HL-60 (cell line): ENCODE measurements around the gene KLHL40.

ENCODE experiments used
- CTCF ChIP-seq: IDR thresholded peaks from one replicate; pipeline ENCODE4 v1.5.1; 2011; ENCODE audit warnings: low read length, control low read depth, inconsistent platforms; ENCODE audit not compliant: insufficient read depth
- POLR2AphosphoS5 ChIP-seq: IDR thresholded peaks from 2 replicates; pipeline ENCODE4 v1.6.1; 2012; ENCODE audit warnings: low read depth
- REST ChIP-seq: IDR thresholded peaks from 2 replicates; pipeline ENCODE4 v1.6.1; 2012; ENCODE audit warnings: low read depth; ENCODE audit not compliant: insufficient replicate concordance

GRCh38 chr3:42660131-42660715, 25.1 kb upstream of the KLHL40 start:
- TF ChIP-seq CTCF: no peak
- no peak for TF ChIP-seq REST
- no peak for TF ChIP-seq POLR2AphosphoS5
